ENCODE measurements around the gene RIMKLB. TPM values are rescaled to one million over a fixed set of nuclear protein-coding genes. Genes with fewer than 3 reads are reported as not detected.

The RIMKLB gene
- total RNA-seq, 1 donor from 2014 or later, result 55.7 TPM

Other genes with a start within 250 kb of the RIMKLB start
- not detected for gene CLEC6A, start 242.0 kb upstream of the RIMKLB start, total RNA-seq (ENCODE audit: unreplicated experiment)
- not detected for gene CLEC4D, start 184.5 kb upstream of the RIMKLB start, total RNA-seq (ENCODE audit: unreplicated experiment)
- not detected for gene CLEC4E, start 157.1 kb upstream of the RIMKLB start, total RNA-seq (ENCODE audit: unreplicated experiment)
- not detected for gene AICDA, start 85.1 kb upstream of the RIMKLB start, total RNA-seq (ENCODE audit: unreplicated experiment)
- gene MFAP5, start 35.2 kb upstream of the RIMKLB start, total RNA-seq (ENCODE audit: unreplicated experiment), result not detected
- gene A2ML1, start 124.6 kb downstream of the RIMKLB start, total RNA-seq (ENCODE audit: unreplicated experiment), result not detected
- gene PHC1, start 216.5 kb downstream of the RIMKLB start, total RNA-seq (ENCODE audit: unreplicated experiment), result 59.8 TPM

Data from glutamatergic neuron (in vitro differentiated cells).